ENCODE measurements around the gene PAPSS1.

PAPSS1 gene

GRCh38 chr4:107564326-107564725 is 155.7 kb downstream of the PAPSS1 start:
- no peak overlapping the region for H3K27ac Mint-ChIP-seq
- no peak overlapping the region for H3K4me3 Mint-ChIP-seq
- no peaks in the 10 kb centered on the region for H3K4me1 Mint-ChIP-seq
- ATAC-seq (replicated peaks), result no peak
- no peak for DNase-seq
- H3K27me3 Mint-ChIP-seq, result peaks cover 0 to 4% of the 10 kb centered on the region in 2 donors
- no peaks in the 10 kb centered on the region for H3K36me3 Mint-ChIP-seq
- H3K9me3 Mint-ChIP-seq, result peaks cover 10 to 21% of the 10 kb centered on the region in 2 donors
